ENCODE data around the gene PRPS2.

Gene PRPS2

DNA sequence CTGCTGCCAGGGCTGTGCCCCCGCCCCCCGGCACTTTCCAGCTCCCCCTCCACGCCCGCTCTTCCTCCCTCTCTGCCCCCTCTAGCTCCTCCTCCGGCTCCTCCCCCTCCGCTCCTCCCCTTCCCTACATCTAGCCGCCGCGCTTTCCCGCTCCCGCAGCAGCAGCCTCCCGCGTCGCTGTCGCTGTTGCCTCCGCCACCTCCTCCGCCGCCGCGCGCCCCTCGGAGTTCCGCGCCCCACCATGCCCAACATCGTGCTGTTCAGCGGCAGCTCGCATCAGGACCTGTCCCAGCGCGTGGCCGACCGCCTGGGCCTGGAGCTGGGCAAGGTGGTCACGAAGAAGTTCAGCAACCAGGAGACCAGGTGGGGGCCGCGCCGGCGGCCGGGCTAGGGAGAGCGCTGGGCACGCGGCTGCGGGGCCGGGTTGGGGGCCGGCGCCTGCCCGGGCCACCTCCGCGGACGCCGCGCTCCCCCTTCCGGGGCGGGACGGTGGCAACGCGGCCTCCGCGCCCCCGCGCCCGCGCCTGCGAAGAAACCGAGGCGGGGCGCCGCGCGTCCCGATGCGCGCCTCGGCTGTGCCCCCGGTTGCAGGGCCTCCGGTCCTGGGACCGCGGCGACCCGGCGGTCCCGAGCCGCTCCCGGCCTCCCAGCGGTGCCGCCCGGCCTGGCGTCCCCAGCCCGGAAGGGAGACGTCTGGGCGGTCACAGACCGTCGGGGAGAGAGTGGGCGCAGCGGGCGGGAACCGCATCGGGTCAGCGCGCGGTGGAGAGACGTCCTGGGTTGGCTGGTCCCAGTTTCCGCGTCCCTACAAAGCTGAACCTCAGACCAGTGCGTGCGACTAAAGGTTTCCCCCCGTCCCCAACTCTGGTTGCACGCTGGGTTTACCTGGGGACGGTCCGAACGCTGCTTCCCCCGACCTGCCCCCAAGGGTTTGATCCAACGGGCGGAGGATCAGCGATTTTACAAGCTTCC lies at the start of gene PRPS2:
Gene PRPS2, plus strand, starts transcription at position 156 of the 972 bp plus-strand sequence. Its CDS starts 86 bp downstream, at position 242.
- peak; percentile 75 for DNase-seq

DNA sequence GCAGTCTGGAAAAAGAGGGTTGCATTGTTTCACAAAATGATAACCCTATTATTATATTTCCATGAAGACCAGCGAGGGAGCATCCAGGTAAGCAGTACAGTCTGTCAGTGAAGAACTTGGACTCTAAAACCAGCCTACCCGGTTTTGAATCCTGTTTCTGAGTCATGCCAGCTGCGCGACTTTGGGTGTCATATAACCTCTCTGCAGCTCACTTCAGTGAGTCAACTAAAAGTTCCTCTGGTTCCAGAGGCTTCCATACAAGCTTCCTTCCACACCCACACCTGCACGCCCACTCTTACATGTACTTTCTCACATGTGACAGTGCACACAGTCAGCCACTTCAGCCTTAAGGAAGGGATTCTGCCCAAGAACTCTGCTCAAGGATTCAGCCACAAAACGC lies 49.8 kb upstream of the PRPS2 start:
- no peak for DNase-seq

DNA sequence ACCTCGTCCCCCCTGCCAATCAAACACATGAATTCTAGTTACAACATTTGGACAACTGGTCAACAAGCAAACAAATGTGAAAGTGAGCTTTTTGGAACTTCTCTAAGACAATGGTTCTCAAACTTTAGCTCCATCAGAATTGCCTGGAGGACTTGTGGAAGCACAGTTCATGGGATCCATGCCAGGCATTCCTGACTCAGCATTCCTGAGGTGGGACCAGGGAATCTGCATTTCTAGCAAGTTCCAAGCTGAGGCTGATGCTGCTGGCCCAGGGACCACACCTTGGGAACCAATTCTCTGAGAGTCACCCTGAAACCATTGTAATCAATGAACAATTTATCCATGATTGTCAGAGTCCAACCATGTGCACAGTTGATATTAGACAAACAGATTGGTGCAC lies 43.8 kb upstream of the PRPS2 start:
- DNase-seq, result no peak

DNA sequence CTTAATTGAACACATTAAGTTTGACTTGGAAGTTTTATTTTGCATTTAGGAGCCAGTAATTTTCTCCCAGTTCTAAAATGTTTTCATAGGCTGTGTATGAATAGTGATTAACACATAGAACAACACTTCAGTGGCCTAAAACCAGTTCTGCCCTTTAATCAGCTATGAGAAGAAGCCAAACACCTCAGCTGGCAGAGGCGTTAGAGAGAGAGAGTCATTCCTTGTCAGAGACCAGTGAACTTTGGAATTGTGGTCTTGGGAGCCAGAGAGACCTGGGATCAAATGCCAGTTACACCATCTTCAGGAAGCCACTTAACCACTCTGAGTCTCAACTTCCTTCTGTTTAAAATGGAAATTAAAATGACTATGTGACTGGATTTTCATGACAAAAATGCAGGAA lies 39.3 kb upstream of the PRPS2 start:
- DNase-seq, result no peak

DNA sequence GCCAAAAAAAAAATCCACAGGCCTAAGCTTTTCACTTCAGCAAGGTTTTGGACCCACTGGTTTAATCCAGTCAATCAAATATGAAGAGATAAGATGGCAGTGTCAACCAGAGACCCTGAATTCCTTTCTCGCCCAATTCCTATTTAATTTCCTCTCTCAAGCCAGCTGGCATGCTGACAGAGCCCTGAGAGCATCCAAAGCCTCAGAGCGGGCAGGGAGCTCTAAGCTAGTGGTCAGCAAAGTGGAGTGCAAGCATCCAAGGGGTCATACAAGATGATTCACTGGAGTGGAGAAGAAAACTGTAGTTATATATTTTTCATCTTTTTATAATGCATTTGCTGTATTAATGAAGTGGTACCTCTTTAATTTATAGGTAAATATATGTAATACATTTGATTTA lies 37.8 kb upstream of the PRPS2 start:
- DNase-seq, result no peak

DNA sequence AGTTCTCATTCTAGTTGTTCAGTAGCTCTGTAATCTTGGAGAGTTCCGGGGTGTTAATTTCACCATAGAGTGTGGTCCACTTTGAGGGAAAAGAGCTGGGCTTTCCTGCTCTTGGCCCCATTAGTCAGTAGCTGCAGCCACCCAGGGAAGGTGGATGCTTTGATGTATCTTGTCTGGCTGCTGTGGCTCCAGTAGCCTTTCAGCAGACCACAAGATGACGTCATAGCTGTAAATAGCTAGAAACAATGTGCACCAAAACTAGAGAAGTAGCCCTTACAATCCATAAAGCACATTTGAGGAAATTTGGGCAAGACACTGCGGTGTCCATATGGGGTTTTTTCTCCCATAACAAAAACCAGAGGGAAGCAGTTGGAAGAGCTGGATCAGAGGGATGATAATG lies 32.9 kb upstream of the PRPS2 start:
- DNase-seq, result no peak

DNA sequence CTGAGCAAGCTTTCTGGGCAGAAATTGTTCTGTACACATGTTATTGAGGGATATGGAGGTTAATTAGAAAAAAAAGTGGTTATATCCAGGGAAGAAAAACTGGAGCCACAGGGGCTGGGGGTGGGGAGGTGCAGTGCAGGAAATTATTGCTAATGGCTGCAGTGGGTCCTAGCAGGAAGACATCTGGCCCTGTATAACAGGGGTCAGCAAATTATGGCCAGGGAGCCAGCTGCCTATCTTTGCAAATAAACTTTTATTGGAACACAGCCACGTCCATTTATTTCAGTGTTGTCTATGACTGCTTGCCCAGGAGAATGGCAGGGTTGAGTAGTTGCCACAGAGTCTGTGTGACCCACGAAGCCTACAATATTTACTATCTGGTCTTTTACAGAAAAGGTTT lies 23.4 kb upstream of the PRPS2 start:
- DNase-seq, result no peak

DNA sequence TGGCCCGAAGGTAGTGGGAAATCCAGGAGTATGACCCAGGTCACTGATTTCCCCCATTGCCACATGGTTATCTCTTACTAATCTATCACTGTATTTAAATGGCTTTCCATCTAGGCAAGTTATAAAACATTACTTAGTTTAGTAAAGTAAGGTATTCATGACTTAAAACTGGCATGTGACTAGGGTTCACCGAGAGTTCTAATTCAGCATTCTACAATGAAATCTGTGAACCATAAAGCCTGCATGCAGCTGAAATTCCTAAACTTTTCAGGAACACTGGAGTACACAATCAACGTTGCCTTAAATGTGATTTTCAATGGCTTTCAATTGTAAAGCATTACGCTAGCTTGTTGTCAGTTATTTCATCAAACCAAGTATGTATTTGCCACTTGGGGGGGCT lies 22.7 kb upstream of the PRPS2 start:
- no peak for DNase-seq

DNA sequence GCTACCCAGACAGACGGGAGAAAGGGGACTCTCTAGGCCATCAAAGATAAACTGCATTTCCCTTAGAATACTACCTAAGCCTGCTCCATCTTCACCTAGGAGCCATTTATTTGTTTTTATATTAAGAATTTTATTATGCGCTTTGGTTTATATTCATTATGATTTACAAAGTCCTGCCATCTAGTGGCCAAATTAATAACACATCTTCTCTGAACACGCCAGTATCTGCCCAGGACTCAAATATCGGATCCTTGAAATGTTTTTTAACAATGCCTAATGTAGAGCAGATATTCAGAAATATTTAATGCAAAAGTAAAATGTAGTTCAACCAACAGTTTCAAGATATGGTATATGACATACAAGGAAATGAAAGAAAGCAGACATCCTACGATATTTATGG lies 20.8 kb upstream of the PRPS2 start:
- peak; percentile 27 for DNase-seq

DNA sequence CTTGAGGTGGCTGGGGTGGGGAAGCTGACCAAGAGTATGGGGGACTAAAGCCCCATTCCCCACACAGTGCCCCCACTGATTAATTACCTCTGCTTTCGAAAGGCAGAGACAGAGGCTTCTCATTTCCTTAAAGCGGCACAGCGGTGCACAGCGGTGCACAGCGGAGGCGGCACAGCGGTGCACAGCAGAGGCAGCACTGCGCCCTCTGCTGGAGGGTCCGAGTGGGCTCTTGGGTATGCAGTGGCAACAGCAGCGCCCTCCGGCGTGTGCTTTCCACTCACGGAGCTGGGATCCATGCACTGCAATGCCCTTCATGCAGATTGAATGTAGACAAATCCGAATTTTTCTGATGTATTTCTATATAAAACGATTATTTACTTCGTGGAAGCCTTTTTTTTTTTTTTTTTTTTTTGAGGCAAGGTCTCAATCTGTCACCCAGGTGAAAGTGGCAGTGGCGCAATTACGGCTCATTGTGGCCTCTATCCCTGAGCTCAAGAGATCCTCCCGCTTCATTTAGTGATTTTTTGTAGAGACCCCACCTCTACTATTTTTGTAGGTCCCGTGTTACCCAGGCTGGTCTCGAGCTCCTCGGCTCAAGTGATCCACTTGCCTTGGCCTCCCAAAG lies 19.7 kb upstream of the PRPS2 start:
- peak; percentile 72 for DNase-seq

DNA sequence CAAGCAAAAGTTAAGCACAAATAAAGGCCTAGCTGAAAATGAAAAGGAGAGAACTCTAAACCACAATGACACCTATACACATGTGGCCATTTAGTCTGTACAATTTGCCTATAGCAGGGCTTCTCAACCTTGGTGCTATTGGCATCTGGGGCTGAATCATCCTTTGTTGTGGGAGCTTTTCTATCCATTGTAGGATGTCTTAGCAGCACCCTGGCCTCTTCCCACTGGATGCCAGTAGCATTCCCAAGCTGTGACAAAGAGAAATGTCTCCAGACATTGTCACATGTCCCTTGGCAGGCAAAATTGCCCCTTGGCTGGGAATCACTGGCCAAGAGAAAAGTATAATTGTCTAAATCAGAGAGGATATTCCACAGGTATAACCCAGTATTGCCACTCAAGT lies 13.5 kb upstream of the PRPS2 start:
- DNase-seq, result no peak

DNA sequence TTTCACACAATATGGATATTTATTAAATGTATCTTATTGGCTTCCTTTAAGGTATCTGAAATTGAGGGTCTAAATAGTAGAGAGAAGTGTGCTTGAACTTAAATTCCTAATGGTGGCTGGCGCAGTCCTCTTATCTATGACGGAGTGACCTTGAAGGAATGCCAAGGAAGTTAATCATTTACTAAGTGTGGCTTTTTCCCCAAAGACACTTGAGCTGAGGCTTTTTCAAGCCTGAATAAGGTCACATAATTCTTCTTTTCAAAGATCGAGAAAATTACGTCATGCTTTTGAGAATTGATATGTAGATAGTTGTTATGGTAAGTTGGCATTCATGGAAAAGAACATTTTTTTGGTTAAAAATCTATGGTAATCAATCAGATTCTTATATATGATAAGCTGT lies 11.7 kb upstream of the PRPS2 start:
- DNase-seq, result no peak

DNA sequence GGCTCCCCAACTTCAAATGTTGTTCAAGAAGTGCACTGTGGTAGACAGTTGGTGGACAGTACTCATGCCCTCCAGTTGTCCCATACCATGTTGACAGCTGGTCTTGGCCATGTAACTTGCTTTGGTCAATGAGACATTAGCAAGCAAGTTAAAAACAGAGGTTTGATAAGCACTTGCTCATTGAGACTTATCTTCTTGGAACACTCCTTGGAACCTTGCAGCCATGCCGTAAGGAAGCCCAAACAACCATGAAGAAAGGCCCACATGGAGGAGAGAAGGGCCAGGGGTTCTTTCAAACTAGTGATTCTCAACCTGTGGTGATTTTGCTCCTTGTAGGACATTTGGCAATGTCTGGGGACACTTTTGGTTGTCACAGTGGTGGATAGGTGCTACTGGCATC lies 2.6 kb upstream of the PRPS2 start:
- DNase-seq, result no peak

DNA sequence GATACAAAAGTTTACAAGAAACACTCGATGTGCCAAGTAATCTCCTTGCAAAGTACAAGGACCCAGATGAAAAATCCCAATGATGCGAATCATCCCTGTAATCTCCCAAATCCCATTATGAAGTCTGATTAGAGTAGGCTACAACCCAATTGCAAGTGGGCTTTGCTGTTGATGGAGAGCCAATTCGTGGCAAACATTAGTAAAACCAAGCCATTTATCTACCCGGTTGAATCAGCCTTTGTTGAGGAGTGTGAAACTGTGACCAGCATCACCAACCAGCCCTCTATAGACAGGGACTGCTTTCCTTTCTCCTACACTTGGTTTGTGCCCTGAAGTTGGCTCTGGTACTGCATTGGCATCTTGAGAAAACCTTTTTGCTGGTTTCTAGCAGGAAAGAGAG lies 1.2 kb upstream of the PRPS2 start:
- DNase-seq, result no peak

DNA sequence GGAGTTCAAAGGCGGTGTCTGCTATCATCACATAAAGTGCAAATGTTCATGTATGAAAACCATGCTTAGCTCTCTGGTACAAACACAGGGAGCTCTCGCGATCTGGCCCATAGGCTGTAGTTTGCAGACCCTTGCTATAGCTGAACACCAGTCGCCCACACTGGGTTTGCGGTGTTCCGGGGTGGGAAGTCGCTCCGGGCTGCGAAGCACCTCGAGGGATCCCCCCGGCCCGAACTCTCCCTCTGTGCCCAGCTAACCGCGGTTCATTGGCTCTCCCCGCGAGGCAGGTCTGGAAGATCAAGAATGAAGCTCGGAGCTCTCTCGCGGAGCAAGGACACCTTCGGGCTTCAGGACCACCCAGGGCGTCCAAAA lies 341 bp upstream of the PRPS2 start:
- DNase-seq, result no peak

DNA sequence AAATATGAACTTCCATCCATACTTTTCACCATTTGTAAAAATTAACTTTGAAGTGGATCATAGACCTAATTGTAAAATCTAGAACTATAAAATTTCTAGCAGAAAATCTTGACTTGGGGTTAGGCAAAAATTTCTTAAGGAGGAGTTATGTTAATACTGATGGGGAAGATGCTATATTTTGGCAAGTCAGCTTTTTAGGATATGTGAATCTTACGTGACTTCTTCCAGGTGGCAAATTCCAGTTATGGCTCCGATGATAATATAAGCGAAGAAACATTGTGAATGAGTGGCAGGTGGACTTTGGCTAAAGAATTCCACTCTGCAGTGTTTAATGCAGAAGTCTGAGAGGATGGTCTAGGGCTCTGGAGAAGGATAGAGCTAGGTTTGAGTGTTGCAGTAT lies 1.5 kb downstream of the PRPS2 start:
- DNase-seq, result no peak

DNA sequence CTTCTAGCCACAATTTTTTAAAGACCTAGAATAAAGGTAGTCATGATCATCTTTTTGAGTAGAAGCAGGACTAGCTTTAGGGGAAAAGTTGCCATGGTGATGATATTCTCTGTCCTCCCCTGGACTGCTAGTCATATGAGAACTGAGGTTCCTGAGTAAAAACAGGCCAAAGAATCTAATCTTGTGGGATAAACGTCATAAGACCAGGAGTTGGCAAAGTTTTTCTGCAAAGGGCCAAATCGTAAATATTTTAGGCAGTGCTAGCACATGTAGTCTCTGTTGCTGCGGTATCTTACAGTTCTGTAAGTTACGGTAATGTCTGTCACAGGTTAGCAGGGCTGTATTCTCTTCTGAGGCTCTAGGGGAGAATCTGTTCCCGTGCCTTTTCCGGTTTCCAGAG lies 3.4 kb downstream of the PRPS2 start:
- no peak for DNase-seq

DNA sequence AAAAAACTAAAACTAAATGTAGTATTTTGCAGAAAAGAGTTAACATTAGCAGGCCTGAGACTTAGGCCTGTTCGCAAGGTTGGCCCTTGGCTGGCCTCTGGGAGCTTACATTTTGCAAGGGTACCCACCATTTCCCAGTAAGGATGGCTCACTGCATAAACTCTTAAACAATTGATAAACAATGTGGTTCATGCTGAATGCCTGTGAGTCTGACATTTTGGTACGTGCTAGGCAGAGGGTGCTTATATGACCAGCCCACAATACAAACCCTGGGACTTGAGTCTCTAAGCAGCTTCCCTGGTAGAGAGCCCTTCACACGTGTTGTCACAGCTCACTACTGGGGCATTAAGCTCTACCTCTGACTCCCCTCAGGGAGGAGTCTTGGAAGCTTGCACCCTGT lies 7.4 kb downstream of the PRPS2 start:
- no peak for DNase-seq

DNA sequence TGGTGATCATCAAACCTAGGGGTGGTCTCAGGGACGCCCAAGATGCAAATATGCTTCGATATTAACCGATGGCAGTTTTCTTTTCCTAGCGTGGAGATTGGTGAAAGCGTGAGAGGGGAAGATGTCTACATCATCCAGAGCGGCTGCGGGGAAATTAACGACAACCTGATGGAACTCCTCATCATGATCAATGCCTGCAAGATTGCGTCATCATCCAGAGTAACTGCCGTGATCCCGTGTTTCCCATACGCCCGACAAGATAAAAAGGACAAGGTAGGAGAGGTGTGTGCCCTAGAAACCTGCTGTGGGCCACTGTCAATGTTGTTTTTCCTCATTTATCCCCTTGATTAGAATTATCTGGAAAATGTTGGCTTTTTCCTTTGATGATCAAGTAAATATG lies 7.9 kb downstream of the PRPS2 start:
- no peak for DNase-seq

DNA sequence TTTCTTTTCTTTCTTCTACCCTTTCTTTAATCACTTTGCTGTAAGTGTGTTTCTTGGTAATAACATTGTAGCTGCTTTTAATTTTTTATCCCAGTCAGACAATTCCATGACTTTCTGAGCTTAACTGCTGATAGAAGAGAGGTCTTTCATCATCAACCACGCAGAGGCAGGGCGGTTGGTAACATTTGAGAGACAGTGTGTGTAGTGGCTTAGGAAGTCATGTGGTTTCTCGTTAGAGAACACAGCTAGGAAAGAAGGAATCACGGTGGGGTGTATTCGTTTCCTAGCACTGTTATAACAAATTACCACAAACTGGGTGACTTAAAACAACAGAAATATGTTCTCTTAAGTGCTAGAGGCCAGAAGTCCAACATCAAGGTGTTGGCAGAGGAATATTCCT lies 11.5 kb downstream of the PRPS2 start:
- no peak for DNase-seq

DNA sequence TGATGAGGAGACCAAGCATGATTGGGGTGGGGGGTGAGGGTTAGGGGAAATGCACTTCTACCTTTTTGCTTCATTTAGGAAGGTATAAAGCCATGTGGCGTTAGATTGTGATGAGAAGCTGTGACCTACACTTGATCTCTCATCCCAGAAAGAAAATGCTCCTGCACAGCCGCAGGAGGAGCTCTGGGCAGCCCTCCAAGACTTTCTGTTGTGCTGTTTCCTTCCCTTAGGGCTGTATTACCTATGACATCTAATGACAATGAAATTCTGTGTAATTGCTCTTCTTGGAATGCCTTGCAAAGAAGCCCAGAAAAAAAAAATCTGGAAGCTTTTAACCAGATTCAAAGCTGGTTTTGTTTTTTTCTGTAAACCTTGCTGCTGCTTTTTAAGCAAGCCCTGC lies 13.4 kb downstream of the PRPS2 start:
- no peak for DNase-seq

DNA sequence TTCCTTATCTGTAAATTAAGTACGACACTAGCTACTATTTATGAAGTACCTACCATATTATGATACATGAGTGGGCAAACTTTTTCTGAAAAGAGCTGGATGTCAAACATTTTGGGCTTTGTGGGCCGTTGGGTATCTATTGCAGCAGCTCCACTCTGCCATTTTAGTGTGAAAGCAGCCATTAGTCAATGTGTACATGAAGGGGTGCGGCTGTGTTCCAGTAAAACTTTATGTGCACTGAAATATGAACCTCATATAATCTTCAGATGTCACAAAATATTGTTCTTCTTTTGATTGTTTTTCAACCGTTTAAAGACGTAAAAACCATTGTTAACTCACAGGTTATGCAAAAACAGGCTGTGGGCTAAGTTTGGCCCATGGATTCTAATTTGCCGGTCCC lies 14.1 kb downstream of the PRPS2 start:
- DNase-seq, result no peak

DNA sequence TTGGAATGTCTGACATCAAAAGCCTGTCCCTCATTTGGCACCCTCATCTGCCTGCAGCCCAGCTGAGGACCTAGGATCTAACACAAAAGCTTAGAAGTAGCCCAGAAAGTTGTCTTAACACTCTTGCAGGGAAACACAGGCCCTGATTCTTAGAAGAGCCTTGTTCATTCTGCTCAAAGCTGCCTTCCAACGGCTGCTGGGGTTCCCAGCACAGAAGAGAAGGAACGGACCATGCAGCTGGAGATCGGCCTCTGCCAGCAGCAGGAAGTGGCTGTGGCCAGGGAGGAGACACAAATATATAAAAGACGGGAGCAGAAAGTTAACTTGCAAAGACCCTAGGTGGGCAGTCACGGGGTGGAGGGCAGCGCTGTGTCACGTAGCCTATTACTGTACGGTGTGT lies 20.4 kb downstream of the PRPS2 start:
- no peak for DNase-seq

DNA sequence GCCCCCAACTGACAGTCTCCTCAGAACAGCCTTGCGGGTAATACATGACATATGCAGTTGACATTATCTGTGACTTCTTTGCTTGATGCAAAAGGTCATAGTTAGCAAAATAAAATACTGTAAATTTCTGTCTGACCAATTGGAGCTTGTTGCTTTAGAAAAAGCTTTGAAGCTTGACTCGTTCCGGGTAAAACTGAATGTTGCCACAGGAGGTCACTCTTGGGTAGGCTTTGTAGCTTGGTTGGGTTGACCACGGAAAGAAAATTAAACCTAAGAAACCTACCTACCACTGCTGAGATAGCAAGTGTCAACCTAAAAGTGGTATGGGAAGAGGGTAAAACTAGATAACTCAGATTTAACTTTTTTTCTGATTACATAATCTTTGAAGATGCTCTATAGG lies 23.2 kb downstream of the PRPS2 start:
- peak; percentile 55 for DNase-seq

DNA sequence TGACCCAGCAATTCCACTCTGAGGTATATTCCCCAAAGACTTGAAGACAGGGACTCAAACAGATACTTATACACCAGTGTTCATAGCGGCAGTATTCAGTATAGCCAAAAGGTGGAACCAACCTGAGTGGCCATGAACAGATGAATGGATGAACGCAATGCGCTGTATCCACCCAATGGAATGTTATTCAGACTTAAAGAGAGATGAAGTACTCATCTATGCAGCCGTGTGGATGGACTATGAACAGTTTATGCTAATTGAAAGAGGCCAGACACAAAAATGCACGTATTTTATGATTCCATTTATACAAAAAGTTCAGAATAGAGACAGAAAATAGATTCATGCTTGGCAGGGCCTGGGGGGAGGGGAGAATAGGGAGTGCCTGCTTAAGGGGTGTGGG lies 26.3 kb downstream of the PRPS2 start:
- no peak for DNase-seq
